K562 (cell line): ENCODE data around the gene UBN2. TPM values are rescaled to one million over a fixed set of nuclear protein-coding genes. Genes with fewer than 3 reads are reported as not detected.

ENCODE experiments used
- ATF1 ChIP-seq, 2 experiments: fragments of 450-650 bp in 1 of 2; IDR thresholded peaks; 2 replicates each; pipeline ENCODE4 v1.6.1; 2016; ENCODE audit warnings: missing compliant biosample characterization in 1 of 2, missing genetic modification characterization in 1 of 2
- CBX3 ChIP-seq, 2 experiments: IDR thresholded peaks; 1 replicate in 1 of 2; 2 replicates in 1 of 2; pipeline ENCODE4 v1.6.1; 2012; ENCODE audit warnings: inconsistent platforms in 2 of 2, low read length in 2 of 2, borderline replicate concordance in 1 of 2, control low read depth in 1 of 2
- FOXK2 ChIP-seq, 2 experiments: fragments of 450-650 bp; IDR thresholded peaks in 1 of 2; conservative IDR thresholded peaks in 1 of 2; 2 replicates each; pipeline ENCODE4 v1.6.1; 2016; ENCODE audit warnings: low read depth in 2 of 2, mild to moderate bottlenecking in 1 of 2
- KDM5B ChIP-seq: fragments of 200-600 bp; sonication (generic); IDR thresholded peaks from 2 replicates; pipeline ENCODE4 v1.6.1; 2012; ENCODE audit warnings: low read depth, mild to moderate bottlenecking, moderate library complexity, low read length, control low read depth, inconsistent platforms; ENCODE audit not compliant: insufficient replicate concordance
- MAFK ChIP-seq: IDR thresholded peaks from 2 replicates; pipeline ENCODE4 v1.6.1; 2011; ENCODE audit warnings: low read length, improper control_type of control experiment
- MCM3 ChIP-seq: fragments of 450-650 bp; IDR thresholded peaks from 2 replicates; pipeline ENCODE4 v1.6.1; 2016
- NFE2L1 ChIP-seq: fragments of 450-650 bp; IDR thresholded peaks from 2 replicates; pipeline ENCODE4 v1.6.1; 2016; ENCODE audit warnings: missing genetic modification characterization, low read depth, mild to moderate bottlenecking, missing compliant biosample characterization, moderate library complexity, borderline replicate concordance
- NR1H2 ChIP-seq: sonication (generic); formaldehyde crosslinking; IDR thresholded peaks from 2 replicates; pipeline ENCODE4 v1.4.0; 2020; ENCODE audit warnings: mild to moderate bottlenecking, missing genetic modification reagents
- NR2C1 ChIP-seq, 2 experiments: fragments of 450-650 bp; IDR thresholded peaks; 2 replicates each; pipeline ENCODE4 v1.6.1; 2017; ENCODE audit warnings: mild to moderate bottlenecking in 2 of 2, antibody characterized with exemption in 1 of 2, inconsistent platforms in 1 of 2, missing compliant biosample characterization in 1 of 2, missing genetic modification characterization in 1 of 2
- RNF2 ChIP-seq: sonication (generic); IDR thresholded peaks from 2 replicates; pipeline ENCODE4 v1.6.1; 2016
- SETDB1 ChIP-seq: IDR thresholded peaks from one replicate; pipeline ENCODE4 v1.6.1; 2012; ENCODE audit warnings: low read length, control low read depth, inconsistent platforms
- SREBF1 ChIP-seq: fragments of 150-350 bp; IDR thresholded peaks from 2 replicates; pipeline ENCODE4 v1.6.1; 2014; ENCODE audit warnings: antibody characterized with exemption, low read depth, low read length, borderline replicate concordance
- TCF7L2 ChIP-seq: fragments of 150-350 bp; IDR thresholded peaks from 2 replicates; pipeline ENCODE4 v1.6.1; 2016; ENCODE audit warnings: low read depth, mild to moderate bottlenecking, low read length, moderate library complexity
- XRCC4 ChIP-seq: IDR thresholded peaks from one replicate; pipeline ENCODE4 v1.6.1; 2011; ENCODE audit not compliant: insufficient read depth, insufficient read length; ENCODE audit errors: extremely low read depth
- ZNF224 ChIP-seq: sonication (generic); formaldehyde crosslinking; IDR thresholded peaks from 2 replicates; pipeline ENCODE4 v1.8.0; 2022; ENCODE audit warnings: mild to moderate bottlenecking, missing genetic modification reagents
- ZNF583 ChIP-seq: fragments of 250-450 bp; sonication (Bioruptor Pico); IDR thresholded peaks from 2 replicates; pipeline ENCODE4 v1.4.0; 2020
- polyA plus RNA-seq, 8 experiments: library from polyadenylated mRNA; depleted of rRNA in 4 of 8; stranded (reverse) in 5 of 8; unstranded in 3 of 8; fragments of >200 nt; fragmentation: Nextera tagmentation in 2 of 8; fragmentation: Illumina TruSeq in 1 of 8; extraction: Ambion mirVana in 2 of 8; extraction: Trizol in 1 of 8; gene quantifications; 2 replicates each; pipeline versions ENCODE4 v1.2.1 to v1.2.3, GENCODE V29; 2011 to 2014; ENCODE audit warnings: inconsistent platforms in 1 of 8, missing spikeins in 1 of 8
- total RNA-seq, 7 experiments: library from RNA; depleted of rRNA in 6 of 7; stranded (reverse); fragments of >200 nt in 6 of 7; fragmentation: Illumina TruSeq in 2 of 7; extraction: Trizol in 2 of 7; gene quantifications; 2 replicates each; pipeline versions ENCODE4 v1.2.1 to v1.2.3, GENCODE V29; 2011 to 2021; ENCODE audit warnings: low replicate concordance in 1 of 7
- TF ChIP-seq, protein P1 (sequence below): fragments of 250-450 bp; sonication (Bioruptor Pico); IDR thresholded peaks from 2 replicates; pipeline ENCODE4 v1.8.0; 2021; ENCODE audit warnings: moderate library complexity, mild to moderate bottlenecking, inconsistent platforms
- TF ChIP-seq, protein P2 (sequence below): sonication (generic); formaldehyde crosslinking; IDR thresholded peaks from 2 replicates; pipeline ENCODE4 v1.8.0; 2023; ENCODE audit warnings: mild to moderate bottlenecking, missing genetic modification reagents
- TF ChIP-seq, protein P3 (sequence below): sonication (generic); formaldehyde crosslinking; IDR thresholded peaks from 2 replicates; pipeline ENCODE4 v1.8.1; 2023; ENCODE audit warnings: mild to moderate bottlenecking, missing genetic modification reagents, moderate library complexity
- TF ChIP-seq, protein P4 (sequence below): fragments of 250-450 bp; sonication (Bioruptor Pico); IDR thresholded peaks from 2 replicates; pipeline ENCODE4 v1.8.0; 2022; ENCODE audit warnings: inconsistent platforms
- TF ChIP-seq, protein P5 (sequence below): sonication (generic); formaldehyde crosslinking; IDR thresholded peaks from 2 replicates; pipeline ENCODE4 v1.8.1; 2023; ENCODE audit warnings: mild to moderate bottlenecking, missing genetic modification reagents

UBN2 gene
- total and polyA plus RNA-seq, 9 of the 15 experiments (the other 6 are each of a cell fraction or from before 2014, with no cell fraction given), result 1.2 to 19.5 (median 9.9) TPM

DNA sequence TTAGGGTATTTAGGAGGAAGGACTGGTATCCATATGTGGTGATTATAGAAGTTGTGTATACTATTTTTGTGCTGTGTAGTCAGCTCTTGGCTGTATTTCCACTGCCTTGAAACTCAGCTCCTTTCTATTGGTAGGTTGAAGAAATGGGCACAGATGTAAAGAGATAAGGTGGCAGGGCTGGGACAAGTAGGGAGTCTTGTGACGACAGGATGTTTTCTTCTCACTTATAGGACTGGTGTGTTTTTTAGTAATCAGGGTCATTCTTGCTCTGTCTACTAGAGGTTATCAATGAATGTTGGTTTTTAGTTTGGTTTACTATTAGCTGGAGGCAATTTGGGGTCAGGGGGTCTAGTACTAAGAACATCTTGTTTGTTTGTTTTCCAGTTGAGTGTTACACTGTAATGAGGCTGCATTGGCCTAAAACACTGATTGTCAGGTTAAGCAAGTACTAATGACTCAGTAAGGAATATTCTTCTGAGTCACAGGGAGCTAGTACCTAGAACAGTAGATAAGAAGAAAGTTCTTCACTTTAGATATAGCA, 11.8 kb downstream of the UBN2 start (continued):
- TF ChIP-seq, protein P1, sequence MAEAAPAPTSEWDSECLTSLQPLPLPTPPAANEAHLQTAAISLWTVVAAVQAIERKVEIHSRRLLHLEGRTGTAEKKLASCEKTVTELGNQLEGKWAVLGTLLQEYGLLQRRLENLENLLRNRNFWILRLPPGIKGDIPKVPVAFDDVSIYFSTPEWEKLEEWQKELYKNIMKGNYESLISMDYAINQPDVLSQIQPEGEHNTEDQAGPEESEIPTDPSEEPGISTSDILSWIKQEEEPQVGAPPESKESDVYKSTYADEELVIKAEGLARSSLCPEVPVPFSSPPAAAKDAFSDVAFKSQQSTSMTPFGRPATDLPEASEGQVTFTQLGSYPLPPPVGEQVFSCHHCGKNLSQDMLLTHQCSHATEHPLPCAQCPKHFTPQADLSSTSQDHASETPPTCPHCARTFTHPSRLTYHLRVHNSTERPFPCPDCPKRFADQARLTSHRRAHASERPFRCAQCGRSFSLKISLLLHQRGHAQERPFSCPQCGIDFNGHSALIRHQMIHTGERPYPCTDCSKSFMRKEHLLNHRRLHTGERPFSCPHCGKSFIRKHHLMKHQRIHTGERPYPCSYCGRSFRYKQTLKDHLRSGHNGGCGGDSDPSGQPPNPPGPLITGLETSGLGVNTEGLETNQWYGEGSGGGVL (CRISPR knock-in tag), result no peak
- TF ChIP-seq TCF7L2, result no peak
- TF ChIP-seq NR1H2 (CRISPR knock-in tag), result no peak
- TF ChIP-seq ATF1 (CRISPR knock-in tag; IDR thresholded peaks at IDR 0.05), result no peak
- no peak; the same call in 1 of the 2 replicates for TF ChIP-seq ATF1 (tag; IDR thresholded peaks at IDR 0.05)
- TF ChIP-seq NR2C1 (IDR thresholded peaks at IDR 0.05), result no peak
- no peak for TF ChIP-seq NR2C1 (tag; IDR thresholded peaks at IDR 0.05)
- TF ChIP-seq FOXK2 (conservative IDR thresholded peaks at IDR 0.05 in 1 of 2, IDR thresholded peaks at IDR 0.05 in 1 of 2; ENCODE audit: low read depth in 2 of 2), result peak in 1 of 2 experiments; percentile 64; a peak in 1 of 4 replicates
- no peak for TF ChIP-seq ZNF583
- no peak for TF ChIP-seq RNF2
- TF ChIP-seq, protein P2, sequence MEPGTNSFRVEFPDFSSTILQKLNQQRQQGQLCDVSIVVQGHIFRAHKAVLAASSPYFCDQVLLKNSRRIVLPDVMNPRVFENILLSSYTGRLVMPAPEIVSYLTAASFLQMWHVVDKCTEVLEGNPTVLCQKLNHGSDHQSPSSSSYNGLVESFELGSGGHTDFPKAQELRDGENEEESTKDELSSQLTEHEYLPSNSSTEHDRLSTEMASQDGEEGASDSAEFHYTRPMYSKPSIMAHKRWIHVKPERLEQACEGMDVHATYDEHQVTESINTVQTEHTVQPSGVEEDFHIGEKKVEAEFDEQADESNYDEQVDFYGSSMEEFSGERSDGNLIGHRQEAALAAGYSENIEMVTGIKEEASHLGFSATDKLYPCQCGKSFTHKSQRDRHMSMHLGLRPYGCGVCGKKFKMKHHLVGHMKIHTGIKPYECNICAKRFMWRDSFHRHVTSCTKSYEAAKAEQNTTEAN (CRISPR knock-in tag), result no peak
- TF ChIP-seq XRCC4, result no peak
- TF ChIP-seq SREBF1, result no peak
- TF ChIP-seq, protein P3, sequence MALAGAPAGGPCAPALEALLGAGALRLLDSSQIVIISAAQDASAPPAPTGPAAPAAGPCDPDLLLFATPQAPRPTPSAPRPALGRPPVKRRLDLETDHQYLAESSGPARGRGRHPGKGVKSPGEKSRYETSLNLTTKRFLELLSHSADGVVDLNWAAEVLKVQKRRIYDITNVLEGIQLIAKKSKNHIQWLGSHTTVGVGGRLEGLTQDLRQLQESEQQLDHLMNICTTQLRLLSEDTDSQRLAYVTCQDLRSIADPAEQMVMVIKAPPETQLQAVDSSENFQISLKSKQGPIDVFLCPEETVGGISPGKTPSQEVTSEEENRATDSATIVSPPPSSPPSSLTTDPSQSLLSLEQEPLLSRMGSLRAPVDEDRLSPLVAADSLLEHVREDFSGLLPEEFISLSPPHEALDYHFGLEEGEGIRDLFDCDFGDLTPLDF (CRISPR knock-in tag), result no peak
- TF ChIP-seq CBX3 (IDR thresholded peaks at IDR 0.05; ENCODE audit: borderline replicate concordance in 1 of 2, low read length in 2 of 2), result no peak
- TF ChIP-seq, protein P4, sequence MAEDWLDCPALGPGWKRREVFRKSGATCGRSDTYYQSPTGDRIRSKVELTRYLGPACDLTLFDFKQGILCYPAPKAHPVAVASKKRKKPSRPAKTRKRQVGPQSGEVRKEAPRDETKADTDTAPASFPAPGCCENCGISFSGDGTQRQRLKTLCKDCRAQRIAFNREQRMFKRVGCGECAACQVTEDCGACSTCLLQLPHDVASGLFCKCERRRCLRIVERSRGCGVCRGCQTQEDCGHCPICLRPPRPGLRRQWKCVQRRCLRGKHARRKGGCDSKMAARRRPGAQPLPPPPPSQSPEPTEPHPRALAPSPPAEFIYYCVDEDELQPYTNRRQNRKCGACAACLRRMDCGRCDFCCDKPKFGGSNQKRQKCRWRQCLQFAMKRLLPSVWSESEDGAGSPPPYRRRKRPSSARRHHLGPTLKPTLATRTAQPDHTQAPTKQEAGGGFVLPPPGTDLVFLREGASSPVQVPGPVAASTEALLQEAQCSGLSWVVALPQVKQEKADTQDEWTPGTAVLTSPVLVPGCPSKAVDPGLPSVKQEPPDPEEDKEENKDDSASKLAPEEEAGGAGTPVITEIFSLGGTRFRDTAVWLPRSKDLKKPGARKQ (CRISPR knock-in tag), result no peak
- no peak; the same call in 1 of the 2 replicates for TF ChIP-seq MAFK
- TF ChIP-seq SETDB1, result no peak
- no peak for TF ChIP-seq NFE2L1 (tag)
- TF ChIP-seq, protein P5, sequence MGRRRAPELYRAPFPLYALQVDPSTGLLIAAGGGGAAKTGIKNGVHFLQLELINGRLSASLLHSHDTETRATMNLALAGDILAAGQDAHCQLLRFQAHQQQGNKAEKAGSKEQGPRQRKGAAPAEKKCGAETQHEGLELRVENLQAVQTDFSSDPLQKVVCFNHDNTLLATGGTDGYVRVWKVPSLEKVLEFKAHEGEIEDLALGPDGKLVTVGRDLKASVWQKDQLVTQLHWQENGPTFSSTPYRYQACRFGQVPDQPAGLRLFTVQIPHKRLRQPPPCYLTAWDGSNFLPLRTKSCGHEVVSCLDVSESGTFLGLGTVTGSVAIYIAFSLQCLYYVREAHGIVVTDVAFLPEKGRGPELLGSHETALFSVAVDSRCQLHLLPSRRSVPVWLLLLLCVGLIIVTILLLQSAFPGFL, result no peak
- TF ChIP-seq MCM3, result no peak
- no peak for TF ChIP-seq ZNF224
- TF ChIP-seq KDM5B, result no peak
